Activated B cell treated with CpG ODN at 0.5 μM for 24 hours (primary cell): ENCODE data around the gene FAR1. TPM values are rescaled to one million over a fixed set of nuclear protein-coding genes. Genes with fewer than 3 reads are reported as not detected.
"Not testable (repeated sequence)": the region's sequence is repeated elsewhere in the genome, so short reads cannot be mapped to it uniquely, and the experiment has no call there.

Experiments
- ATAC-seq: fragments of 200-7000 bp; cut with Tn5 transposase; one replicate; pipeline ENCODE4 v1.10.0; 2021; ENCODE audit warnings: low read depth, mild to moderate bottlenecking, moderate library complexity
- CTCF ChIA-PET: fragments of 350-600 bp; sonication (Branson Sonifier 250); formaldehyde crosslinking; loops from one replicate; lab custom pipeline; 2021; ENCODE audit warnings: antibody characterized with exemption; lab: Charles Lee
- POLR2A ChIA-PET: fragments of 350-600 bp; sonication (Branson Sonifier 250); formaldehyde crosslinking; loops from one replicate; lab custom pipeline; 2021; ENCODE audit warnings: antibody characterized with exemption; lab: Charles Lee
- DNase-seq: peaks from one replicate; pipeline ENCODE4 v3.0.0; 2022
- H3K27ac Mint-ChIP-seq: one replicate; pipeline ENCODE4 v1.8.0; 2020; ENCODE audit warnings: mixed read lengths
- H3K27me3 Mint-ChIP-seq: one replicate; pipeline ENCODE4 v1.8.0; 2021; ENCODE audit warnings: mixed read lengths
- H3K36me3 Mint-ChIP-seq: one replicate; pipeline ENCODE4 v1.8.0; 2021; ENCODE audit warnings: low read depth, mixed read lengths
- H3K4me1 Mint-ChIP-seq: one replicate; pipeline ENCODE4 v1.8.0; 2021; ENCODE audit warnings: mixed read lengths
- H3K4me3 Mint-ChIP-seq: one replicate; pipeline ENCODE4 v1.8.0; 2020; ENCODE audit warnings: mild to moderate bottlenecking, mixed read lengths
- H3K9me3 Mint-ChIP-seq: one replicate; pipeline ENCODE4 v1.8.0; 2020; ENCODE audit warnings: mixed read lengths
- intact Hi-C: fragments of 100-400 bp; cut with micrococcal nuclease; formaldehyde crosslinking; loops from one replicate; pipeline ENCODE4 v1.15.1; 2024
- total RNA-seq: library from RNA; stranded (reverse); gene quantifications from 2 replicates; pipeline ENCODE4 v1.2.3, GENCODE V29; 2022
- TF ChIP-seq, protein P1 (sequence below): fragments of 200-600 bp; IDR thresholded peaks from one replicate; pipeline ENCODE4 v1.8.0; 2022; ENCODE audit warnings: antibody characterized with exemption, mild to moderate bottlenecking

FAR1 gene
- total RNA-seq, result 39.2 and 48.4 TPM in 2 replicates

DNA sequence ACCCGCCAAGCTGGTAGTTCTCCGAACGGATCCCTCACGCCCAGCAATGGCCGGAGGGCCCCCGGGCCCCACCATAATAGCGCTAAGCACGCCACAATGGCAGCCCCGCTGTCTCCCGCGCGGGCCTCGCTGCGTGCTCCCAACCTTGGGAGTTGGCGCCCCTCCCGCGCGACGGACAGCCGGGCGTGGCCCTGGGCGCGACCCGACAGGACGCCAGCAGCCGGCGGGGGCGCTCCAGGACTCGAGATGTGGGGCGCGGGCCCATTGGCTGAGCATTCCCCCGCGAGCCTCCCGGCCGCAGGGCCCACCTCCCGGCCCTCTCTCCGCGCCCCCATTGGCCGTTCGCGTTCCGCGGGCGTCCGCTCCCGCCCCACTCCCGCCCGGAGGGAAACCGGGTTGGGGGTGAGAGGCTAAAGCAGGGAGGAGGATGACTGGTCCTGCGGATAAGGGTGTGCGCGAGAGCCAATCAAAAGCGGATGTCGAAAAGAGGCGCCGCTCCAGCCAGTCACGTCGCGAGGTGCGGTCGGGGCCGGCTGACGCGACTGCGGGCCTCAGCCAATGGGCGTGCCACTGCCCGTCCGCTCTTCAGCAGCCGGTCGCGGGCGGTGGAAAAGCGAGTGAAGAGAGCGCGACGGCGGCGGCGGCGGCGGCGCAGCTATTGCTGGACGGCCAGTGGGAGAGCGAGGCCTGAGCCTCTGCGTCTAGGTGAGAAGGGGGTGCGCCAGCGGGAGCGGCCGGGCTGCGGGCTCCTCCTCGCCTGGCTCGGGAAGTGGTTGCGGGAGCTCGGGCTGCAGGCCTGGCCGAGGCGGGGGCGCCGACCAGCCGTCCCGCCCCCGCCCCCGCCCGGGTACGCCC is at the start of gene FAR1:
FAR1 (plus strand) TSS at position 567 of the 855 bp plus-strand sequence. CDS start 26,098 bp downstream, outside the sequence.
- peak within 1 kb of the TSS; percentile 99 for H3K4me3 Mint-ChIP-seq
- no peaks in the 10 kb centered on the region for H3K9me3 Mint-ChIP-seq
- peaks cover 11% of the 10 kb centered on the region for H3K36me3 Mint-ChIP-seq
- TF ChIP-seq, protein P1, sequence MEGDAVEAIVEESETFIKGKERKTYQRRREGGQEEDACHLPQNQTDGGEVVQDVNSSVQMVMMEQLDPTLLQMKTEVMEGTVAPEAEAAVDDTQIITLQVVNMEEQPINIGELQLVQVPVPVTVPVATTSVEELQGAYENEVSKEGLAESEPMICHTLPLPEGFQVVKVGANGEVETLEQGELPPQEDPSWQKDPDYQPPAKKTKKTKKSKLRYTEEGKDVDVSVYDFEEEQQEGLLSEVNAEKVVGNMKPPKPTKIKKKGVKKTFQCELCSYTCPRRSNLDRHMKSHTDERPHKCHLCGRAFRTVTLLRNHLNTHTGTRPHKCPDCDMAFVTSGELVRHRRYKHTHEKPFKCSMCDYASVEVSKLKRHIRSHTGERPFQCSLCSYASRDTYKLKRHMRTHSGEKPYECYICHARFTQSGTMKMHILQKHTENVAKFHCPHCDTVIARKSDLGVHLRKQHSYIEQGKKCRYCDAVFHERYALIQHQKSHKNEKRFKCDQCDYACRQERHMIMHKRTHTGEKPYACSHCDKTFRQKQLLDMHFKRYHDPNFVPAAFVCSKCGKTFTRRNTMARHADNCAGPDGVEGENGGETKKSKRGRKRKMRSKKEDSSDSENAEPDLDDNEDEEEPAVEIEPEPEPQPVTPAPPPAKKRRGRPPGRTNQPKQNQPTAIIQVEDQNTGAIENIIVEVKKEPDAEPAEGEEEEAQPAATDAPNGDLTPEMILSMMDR, result no peak
- CTCF ChIA-PET, result interaction anchor here (0.9 to 1.4 kb wide), 2 partner anchors 181 to 640 kb away, joined by 4 read pairs; no protein-coding TSS in a partner anchor
- peaks cover 7% of the 10 kb centered on the region for H3K27me3 Mint-ChIP-seq
- peak; percentile 91 for ATAC-seq
- POLR2A ChIA-PET, result interaction anchor here (0.8 to 2.6 kb wide), 5 partner anchors 13 to 1223 kb away, joined by 3 to 21 read pairs (median 4); partner anchors contain the start of genes BTBD10 and CYP2R1
- H3K4me1 Mint-ChIP-seq, result peaks cover 44% of the 10 kb centered on the region
- intact Hi-C loops, result loop anchor here (1.0 to 10.0 kb wide), 9 partner anchors 205 to 1446 kb away; partner anchors contain the start of genes BTBD10, COPB1, CYP2R1 and INSC
- DNase-seq, result peak; percentile 93
- H3K27ac Mint-ChIP-seq, result peak within 1 kb of the TSS; percentile 95

DNA sequence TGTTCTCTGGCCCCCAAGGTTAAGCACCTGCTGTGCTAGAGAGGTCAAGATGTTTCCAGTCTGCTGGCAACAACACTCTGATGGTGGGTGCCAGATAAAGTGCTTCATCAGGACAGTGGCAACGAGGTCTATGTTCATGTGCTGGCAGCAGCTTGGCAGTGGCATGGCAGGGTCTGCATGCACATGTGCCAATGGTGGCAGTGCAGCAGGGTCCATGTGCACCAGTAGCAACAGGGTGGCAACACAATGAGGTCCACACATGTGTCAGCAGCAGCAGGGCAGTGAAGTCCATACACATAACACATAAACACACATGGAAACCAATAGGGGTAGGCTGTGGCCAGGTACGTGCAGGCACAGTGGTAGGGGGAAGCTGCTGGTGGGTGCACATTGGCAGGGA is 48.4 kb upstream of the FAR1 start:
- H3K4me1 Mint-ChIP-seq, result no peaks in the 10 kb centered on the region
- H3K27ac Mint-ChIP-seq, result no peak overlapping the region
- H3K36me3 Mint-ChIP-seq, result no peaks in the 10 kb centered on the region
- H3K9me3 Mint-ChIP-seq, result peaks cover 25% of the 10 kb centered on the region
- DNase-seq, result no peak
- no peaks in the 10 kb centered on the region for H3K27me3 Mint-ChIP-seq
- ChIA-PET POLR2A (no interaction called here), CTCF (no interaction called here)
- H3K4me3 Mint-ChIP-seq, result no peak overlapping the region
- intact Hi-C loops, result no loop called here
- ATAC-seq, result no peak
- TF ChIP-seq, protein P1, result no peak

- H3K36me3 Mint-ChIP-seq, intact Hi-C loops, CTCF ChIA-PET, DNase-seq, H3K9me3 Mint-ChIP-seq, H3K4me1 Mint-ChIP-seq, H3K4me3 Mint-ChIP-seq, ATAC-seq, H3K27me3 Mint-ChIP-seq, H3K27ac Mint-ChIP-seq, POLR2A ChIA-PET: not testable (repeated sequence)
Observed at GRCh38 chr11:13626818-13627217, 41.6 kb upstream of the FAR1 start.

- POLR2A ChIA-PET, result not testable (repeated sequence)
Observed at GRCh38 chr11:13628634-13629033, 39.8 kb upstream of the FAR1 start.

GRCh38 chr11:13629779-13630178 is 38.7 kb upstream of the FAR1 start:
- H3K27ac Mint-ChIP-seq, result no peak overlapping the region
- intact Hi-C loops, result no loop called here

More at GRCh38 chr11:13628634-13629033, 39.8 kb upstream of the FAR1 start:
- H3K27ac Mint-ChIP-seq, H3K27me3 Mint-ChIP-seq, H3K36me3 Mint-ChIP-seq, ATAC-seq, DNase-seq, H3K4me3 Mint-ChIP-seq, intact Hi-C loops, H3K4me1 Mint-ChIP-seq, CTCF ChIA-PET, H3K9me3 Mint-ChIP-seq: not testable (repeated sequence)

More at GRCh38 chr11:13629779-13630178, 38.7 kb upstream of the FAR1 start:
- Mint-ChIP-seq H3K36me3 (no peaks in the 10 kb centered on the region), H3K9me3 (peaks cover 5% of the 10 kb centered on the region), H3K27me3 (peaks cover 8% of the 10 kb centered on the region), H3K4me3 (no peak overlapping the region), H3K4me1 (no peaks in the 10 kb centered on the region)
- ChIA-PET POLR2A (no interaction called here), CTCF (no interaction called here)
- no peak for ATAC-seq
- no peak for DNase-seq
- TF ChIP-seq, protein P1, result no peak
